Activated CD4-positive, alpha-beta T cell treated with anti-CD3 and anti-CD28 coated beads, Interleukin-2, amount 50 U/mL, for 4 hours (primary cell): ENCODE data around the gene PPP2R5C.
"Not testable (repeated sequence)": the region's sequence is repeated elsewhere in the genome, so short reads cannot be mapped to it uniquely, and the experiment has no call there.

ENCODE experiments used
- DNase-seq, 2 experiments: peaks; one replicate each; pipeline ENCODE4 v3.0.0-alpha.2; 2020

The PPP2R5C gene

DNA sequence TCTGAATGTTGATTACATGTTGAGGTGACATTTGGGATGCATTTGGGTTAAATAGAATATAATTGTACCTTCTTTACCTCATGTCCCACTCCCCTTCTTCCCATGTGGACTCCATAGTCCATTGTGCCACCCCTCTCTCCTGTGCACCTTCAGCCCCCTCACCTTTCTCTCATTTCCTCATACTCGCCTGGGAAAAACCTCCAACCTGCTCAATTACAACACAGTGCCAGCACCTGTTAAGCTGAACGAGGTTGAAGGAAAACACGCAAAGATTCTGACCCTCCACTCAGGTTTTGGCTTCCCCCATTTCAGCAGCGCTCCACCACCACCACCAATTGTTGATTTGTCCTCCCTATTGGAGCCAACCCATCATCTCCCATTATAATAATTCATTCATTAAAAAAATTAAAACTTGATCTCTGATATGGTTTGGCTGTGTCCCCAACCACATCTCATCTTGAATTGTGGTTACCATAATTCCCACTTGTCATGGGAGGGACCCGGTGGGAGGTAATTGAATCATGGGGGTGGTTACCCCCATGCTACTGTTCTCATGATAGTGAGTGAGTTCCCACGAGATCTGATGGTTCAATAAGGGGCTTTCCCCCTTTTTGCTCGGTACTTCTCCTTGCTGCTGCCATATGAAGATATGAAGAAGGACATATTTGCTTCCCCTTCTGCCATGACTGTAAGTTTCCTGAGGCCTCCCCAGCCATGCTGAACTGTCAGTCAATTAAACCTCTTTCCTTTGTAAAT is 33.7 kb upstream of the PPP2R5C start:
- DNase-seq, result no peak

DNA sequence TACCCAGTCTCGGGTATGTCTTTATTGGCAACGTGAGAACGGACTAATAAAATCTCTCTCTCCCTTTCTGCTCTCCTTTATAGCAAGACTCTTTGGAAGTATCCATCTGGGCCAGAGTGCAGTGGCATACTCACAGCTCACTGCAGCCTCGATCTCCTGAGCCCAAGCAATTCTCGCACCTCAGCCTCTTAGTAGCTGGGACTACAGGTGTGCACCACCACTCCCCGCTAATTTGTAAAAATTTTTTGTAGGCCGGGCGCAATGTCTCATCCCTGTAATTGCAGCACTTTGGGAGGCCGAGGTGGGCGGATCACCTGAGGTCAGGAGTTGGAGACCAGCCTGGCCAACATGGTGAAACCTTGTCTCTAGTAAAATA is 33.2 kb upstream of the PPP2R5C start:
- DNase-seq, result no peak

DNA sequence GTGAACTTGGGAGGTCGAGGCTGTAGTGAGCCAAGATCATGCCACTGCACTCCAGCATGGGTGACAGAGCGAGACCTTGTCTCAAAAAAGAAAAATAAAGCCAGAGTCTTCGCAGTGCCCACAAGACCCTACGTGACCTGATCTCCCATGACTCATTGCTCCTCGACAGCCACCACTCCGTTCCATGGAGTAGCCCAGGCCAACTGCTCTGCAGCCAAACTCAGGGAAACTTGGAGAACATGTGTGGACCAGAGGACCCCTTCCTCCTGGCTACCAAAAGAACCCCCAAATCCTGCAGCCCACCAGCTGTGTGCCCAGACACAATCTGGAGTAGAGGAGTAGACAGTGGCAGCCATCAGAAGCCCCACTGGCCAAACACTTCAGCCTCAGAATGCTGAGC is 32.1 kb upstream of the PPP2R5C start:
- DNase-seq, result no peak

DNA sequence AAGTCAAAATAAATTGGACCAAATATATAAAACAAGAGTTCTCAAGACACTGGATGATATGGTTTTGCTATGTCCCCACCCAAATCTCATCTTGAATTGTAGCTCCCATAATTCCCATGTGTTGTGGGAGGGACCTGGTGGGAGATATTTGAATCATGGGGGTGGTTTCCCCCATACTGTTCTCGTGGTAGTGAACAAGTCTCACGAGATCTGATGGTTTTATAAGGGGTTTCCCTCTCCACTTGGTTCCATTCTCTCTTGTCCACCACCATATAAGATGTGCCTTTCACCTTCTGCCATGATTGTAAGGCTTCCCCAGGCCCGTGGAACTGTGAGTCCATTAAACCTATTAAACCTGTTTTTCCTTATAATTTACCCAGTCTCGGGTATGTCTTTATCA is 31.4 kb upstream of the PPP2R5C start:
- not testable (repeated sequence) for DNase-seq

DNA sequence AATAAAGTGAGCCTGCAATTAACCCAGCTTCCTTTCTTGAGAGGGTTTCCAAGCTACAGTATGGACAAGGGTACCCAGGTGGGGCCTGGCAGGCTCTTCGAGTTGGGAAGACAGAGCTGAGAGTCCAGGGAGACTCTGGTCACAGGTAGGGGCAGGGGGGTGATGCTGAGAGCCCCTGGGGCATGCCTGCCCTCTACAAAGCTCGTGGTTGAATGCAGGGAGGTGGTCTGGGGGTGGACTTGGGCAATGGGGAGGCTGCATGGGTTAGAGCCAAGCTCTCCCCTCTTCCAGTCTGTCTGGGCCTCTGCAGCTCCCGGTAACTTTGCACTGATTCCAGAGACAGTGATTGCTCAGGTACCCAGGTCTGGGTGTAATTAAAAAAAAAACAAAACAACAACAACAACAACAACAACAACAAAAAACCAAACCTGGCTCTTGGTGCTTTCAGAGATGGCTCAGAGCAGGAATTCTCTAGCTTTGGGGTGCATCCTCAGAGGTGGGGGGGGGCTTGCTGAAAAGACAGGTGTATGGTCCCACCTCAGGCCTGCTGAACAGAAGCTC is 30.8 kb upstream of the PPP2R5C start:
- DNase-seq, result no peak

DNA sequence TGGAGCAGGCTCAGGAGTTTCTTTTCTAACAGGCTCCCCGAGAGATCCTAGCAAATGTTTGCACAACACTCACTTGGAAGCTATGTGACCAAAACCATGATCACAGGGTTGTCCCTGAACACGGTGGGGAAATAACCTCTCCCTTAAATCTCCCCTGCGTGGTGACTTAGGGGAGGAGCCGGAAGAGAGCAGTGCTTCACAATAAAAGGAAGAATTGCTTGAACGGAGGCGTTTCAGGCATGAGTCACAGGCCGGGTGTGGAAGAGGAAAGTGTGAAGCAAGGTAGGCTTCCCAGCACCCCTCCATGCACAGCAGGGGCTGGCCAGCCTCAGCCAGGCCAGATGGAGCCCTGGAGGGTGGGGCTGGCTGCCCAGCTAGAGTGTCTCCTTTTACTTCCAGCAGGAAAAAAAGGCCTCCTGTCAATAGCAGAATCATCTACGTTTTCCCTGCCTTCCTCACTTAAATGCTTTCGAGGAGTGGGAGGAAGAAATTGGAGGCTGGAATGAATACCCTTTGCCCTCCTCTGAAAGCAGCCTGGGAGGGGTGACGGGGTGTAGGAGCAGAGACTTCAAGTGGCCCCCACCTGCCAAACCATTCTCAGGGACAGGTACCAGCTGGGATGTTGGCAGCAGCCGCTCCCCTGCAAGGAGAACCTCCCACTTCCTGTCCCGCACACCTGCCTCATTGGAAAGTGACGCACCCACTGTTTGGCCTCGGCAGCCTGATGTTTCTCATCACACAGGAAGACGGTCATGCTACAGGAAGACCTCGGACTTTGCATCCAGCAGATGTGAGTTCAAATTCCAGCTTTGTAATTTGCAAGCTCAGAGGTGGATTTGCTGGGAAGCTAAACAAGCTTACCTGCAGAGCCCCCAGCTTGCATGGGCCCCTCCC is 30.1 kb upstream of the PPP2R5C start:
- DNase-seq, result peak; percentile 88

DNA sequence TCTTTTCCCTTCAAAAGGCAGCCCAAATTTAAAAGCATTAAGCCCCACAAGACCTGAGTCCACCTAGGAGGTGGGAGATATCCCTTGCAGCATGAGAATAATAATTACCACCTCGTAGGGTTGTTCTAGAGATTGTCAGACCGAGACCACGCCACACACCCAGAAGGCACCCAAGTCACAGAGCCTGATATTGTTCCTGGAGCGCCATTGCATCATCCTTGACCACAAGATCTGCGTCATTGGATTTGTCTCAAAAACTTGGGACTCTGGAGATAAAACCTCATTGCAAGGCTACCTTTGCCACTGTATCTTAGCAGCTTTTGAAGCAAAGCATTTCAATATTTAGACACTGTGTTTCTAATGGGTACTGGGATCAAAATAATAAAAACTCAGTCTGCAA is 29.4 kb upstream of the PPP2R5C start:
- no peak for DNase-seq

DNA sequence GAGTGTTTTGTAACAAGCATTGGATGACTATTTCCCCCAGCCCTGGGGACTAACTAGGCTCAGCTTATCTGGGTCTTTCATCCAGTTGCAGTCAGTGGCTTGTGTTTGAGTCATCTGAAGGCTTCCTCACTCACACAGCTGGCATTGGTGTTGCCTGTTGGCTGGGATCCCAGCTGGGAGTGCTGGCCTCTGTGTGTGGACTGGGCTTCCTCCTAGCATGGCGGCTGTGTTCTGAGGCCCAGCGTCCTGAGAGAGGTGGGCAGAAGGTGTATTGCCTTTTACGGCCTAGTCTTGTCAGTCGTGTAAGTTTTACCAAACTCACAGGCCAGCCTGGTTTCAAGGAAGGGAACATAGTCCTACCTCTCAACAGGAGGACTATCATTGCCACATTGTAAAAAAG is 28.3 kb upstream of the PPP2R5C start:
- DNase-seq, result no peak

DNA sequence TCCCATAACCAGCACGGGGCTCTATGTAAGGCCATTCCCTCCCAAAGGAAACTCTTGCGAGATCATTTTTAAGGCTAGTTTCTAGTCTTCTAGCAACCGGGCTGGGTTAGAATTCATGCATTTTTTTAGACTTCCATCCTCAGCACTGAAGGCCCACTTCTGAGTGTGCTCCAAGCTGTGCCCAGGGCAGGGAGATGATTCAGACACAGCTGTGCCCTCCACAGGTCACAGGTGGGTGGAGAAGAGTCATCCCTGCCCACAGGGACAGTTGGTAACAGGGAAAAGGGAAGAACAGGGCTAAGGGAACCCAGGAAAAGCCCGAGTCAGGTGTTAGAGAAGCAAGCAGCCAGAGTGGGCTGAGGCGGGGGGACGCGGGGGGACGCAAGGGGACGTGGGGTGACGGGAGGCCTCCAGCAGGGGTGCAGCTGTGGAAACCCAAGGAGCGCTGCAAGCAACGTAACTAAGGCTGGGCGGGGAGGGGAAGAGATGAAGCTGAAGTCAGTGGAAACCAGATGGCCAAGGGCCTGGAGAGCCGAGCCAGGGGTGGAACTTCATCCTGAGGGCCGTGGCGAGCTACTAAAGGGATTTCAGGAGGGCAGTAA is 27.2 kb upstream of the PPP2R5C start:
- no peak for DNase-seq

DNA sequence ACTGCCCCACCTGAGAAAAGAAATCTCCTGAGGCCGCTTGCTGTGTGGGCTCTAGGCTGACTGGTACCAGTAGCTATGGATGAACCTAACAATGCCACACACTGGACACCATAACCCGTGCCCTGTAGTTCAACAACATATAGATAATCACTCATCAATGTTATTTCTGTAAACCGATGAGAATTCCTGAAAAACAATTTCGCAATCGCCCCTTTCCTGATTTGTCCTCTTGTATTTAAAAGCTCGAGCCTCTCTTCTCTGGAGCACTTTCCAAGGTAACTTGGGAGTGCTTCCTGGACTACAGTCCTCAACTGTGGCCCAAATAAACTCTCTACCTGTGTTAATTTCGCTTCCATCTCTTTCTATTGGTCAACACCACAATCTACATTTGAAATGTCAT is 26.1 kb upstream of the PPP2R5C start:
- no peak for DNase-seq

DNA sequence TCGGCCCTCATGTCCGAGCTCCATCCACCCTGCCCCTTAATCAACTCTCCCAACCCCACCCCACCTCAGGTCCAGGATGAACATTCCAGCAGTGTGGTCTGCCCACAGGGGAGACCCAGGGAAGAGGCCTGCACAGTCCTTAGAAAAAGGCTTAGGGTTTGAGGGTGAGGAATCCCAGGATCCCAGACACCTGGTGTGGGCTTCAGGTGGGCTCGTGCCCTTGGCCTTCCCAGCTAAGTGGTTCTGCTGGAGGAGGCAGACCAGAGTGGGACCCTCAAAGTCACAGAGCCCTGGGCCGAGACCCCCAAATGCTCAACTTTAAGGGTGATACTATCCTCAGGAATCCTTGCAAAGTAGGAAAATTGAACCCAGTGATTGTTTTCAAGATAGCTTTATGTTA is 25.4 kb upstream of the PPP2R5C start:
- no peak for DNase-seq

DNA sequence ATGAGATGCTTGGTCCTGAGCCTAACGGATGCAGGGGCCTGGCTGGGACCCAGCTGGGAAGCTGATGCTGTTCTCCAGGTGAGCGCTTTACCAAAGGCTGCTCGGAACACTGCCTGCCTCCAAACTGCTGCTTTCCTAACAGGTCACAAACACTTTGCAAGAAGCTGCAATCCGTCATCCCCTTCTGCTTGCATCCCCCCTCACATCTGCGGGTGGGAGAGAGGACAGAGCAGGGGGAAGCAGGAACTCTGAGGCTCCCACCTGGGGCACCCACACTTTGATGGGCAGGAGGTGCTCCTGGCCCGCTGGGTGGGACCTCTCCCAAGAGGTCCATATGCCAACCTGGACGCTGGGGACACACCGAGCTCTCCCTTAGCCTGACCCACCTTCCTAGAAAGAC is 24.9 kb upstream of the PPP2R5C start:
- DNase-seq, result no peak

DNA sequence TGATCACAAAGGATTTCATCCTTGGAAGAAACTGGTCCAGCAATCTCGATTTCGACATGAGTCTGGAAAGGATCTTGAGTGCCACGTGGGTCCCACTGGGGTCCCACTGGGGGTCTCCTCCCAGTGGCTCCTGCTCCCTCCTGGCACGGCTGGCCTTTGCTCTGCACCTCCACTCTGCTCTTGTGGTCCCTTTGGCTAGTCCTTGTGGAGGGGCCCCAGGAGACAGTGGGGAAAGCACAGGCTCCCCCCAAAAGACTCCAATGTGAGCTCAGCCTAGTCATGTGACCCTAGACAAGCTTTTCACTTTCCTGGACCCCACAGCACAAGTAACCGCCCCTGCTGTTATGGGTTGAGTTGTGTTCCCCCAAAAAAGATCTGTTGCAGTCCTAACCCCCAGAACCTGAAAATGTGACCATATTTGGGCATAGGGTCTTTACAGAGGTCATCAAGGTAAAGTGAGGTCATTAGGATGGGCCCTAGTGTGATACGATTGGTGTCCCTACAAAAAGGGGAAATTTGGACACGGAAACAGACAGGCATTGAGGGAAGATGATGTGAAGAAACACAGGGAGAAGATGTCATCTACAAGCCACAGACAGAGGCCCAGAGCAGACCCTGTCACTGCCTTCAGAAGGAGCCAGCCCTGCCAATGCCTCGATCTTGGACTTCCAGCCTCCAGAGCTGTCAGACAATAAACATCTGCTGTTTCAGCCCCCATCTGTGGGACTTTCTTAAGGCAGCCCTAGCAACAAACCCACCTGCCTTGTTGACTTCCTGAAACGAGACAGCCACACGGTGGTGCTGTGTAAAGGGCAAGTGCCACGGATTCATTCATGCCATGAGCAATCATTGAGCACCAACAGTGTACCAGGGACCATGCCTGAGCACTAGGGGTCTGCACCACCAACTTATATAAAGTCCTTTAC is 23.8 kb upstream of the PPP2R5C start:
- peak; percentile 21 to 28 for DNase-seq

DNA sequence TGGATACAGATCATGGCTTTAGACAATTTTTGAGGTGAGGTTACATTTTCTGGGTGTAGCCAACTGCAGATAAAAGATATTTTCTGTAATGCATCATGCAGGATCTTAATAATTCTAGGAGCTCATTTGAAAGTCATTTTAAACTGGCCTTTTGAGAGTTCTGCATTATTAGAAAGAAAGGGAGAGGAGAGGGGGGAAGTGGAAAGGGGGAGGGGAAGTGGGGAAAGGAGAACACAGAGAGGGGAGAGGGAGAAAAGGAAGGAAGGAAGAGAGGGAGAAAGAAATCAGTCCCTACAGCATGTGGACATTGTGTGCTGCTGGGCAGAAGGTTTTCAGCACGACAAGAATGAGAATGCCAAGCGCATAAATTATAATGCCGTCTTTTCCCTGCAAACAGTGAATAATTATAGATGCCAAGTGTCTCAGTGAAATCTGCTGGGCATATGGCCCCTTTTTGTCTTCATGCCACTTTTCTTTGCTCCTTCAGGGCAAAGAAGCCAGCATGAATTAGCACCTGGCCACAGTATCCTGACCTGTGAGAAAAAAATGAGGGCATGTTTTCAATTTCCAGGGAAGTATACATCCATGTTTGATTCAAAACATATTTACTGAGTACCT is 22.7 kb upstream of the PPP2R5C start:
- no peak for DNase-seq

DNA sequence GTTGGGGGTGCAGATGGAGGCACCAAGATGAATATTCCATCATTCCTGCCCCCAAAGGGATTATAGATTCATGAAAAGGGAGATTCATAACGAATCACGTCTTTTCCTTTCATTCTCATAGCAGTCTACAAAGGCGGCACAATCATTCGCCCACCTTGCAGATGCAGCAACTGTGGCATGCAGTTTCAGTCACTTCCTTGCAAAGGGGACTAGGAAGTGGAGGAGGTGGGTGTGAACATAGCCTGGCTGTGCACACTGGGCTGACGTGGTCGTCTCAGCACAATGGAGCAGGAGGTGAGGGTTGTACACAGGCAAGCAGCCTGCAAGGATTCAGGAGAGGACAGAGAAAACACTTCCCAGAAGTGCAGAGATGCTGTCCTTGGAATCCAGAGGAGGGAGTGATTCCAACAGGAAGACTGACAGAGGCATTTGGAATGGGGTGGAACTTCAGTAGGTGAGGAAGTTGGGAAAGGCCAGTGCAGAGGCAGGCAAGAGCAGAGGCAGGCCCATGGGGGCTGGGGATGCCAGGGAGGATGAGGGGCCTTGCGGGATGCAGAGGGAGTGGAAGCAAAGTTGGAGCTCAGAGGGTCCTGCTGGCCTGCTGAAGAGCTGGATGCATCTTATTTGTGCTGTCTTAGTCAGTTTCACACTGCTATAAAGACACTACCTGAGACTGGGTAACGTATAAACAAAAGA is 21.9 kb upstream of the PPP2R5C start:
- DNase-seq, result no peak

DNA sequence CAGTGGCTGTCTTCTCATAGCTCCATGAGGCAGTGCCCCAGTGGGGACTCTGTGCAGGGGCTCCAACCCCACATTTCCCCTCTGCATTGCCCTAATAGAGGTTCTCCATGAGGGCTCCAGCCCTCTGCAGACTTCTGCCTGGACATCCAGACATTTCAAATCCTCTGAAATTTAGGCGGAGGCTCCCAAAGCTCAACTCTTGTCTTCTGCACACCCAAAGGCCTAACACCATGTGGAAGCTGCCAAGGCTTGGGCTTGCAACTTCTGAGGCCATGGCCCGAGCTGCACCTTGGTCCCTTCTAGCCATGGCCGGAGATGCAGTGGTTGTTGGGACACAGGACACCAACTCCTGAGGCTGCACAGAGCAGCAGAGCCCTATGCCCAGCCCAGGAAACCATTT is 20.5 kb upstream of the PPP2R5C start:
- no peak for DNase-seq

DNA sequence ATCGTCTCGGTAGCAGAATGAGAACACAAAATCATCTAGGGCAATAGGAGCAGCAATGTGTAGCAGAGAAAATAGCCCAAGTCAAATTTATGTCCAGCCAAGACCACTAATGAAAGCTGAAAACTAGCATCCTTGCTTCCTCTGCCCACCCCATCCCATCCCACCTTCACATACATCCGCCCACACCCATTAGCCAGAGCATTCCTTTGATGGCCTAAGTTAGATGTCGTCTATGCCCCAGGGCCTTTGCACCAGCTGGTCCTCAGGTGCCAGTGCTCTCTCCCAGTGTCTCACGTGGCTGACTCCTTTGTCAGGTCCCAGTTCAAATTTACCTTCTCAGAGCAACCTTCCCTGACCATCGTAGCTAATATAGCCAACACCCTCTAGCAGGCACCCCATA is 17.8 kb upstream of the PPP2R5C start:
- DNase-seq, result no peak

DNA sequence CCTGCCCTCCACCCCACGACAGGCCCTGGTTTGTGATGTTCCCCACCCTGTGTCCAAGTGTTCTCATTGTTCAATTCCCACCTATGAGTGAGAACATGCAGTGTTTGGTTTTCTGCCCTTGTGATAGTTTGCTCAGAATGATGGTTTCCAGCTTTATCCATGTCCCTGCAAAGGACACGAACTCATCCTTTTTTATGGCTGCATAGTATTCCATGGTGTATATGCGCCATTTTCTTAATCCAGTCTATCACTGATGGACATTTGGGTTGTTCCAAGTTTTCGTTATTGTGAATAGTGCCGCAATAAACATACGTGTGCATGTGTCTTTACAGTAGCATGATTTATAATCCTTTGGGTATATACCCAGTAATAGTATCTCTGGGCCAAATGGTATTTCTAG is 17.1 kb upstream of the PPP2R5C start:
- not testable (repeated sequence) for DNase-seq

DNA sequence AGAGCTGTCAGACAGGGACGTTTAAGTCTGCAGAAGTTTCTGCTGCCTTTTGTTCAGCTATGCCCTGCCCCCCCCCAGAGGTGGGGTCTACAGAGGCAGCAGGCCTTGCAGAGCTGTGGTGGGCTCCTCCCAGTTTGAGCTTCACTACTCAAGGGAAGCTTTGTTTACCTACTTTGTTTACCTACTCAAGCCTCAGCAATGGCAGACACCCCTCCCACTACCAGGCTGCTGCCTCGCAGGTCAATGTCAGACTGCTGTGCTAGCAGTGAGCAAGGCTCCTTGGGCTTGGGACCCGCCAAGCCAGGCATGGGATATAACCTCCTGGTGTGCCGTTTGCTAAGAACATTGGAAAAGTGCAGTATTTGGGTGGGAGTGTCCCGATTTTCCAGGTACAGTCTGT is 11.8 kb upstream of the PPP2R5C start:
- DNase-seq, result not testable (repeated sequence)

DNA sequence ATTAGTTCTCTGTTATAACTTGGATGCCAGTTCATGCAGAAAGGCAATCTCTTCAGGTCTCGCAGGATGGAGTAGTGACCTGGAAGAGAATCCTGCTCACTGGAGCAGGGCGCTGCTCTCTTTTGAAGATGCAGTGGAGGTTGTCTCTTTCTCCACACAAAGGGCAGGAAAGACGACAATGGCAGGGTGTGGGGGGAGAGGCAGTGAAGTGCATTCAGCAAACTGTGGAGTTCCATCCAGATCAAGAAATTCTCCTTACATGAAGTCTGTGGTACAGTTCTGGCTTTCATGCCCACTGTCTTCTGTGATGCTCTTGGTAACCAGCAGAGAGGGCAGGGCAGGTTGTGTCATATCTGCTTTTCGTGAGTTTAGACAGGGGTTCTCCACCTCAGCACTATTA is 6.6 kb upstream of the PPP2R5C start:
- DNase-seq, result no peak

DNA sequence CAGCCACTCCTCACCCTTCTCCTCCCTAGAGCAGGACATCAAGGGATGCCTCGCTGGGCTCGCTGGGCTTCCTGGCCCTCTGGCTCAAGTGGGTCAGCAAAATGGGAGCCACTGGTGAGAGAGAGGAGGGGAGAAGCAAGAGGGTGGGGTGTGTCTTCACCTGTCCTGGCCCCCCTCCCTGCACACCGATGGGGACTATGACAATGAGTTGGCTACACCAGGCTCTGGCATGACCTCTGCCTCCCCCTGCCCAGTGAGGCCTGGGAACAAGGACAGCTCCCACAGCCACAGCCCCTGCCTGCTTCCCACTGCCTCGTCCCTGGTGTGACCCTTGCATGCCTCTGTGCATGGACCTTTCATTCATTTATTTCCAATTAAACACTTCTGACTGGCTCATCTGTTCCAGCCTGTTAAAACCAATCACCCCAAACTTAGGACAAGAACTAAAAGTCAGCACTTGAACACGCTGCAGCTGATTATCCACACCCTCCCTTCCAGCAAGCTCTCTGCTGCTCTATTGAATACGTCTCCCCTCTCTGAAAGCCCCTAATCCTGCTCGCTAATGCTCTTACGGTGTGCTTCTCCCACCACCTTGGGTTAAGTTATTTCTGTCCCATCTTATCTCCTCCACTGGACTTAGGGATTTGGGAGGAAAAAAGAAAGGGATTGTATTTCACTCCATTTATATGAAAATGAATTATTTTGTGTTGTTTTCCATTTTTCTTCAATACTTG is 5.8 kb upstream of the PPP2R5C start:
- no peak for DNase-seq
